Body of pancreas (tissue), 4 donors: ENCODE results near the gene FUT8.

Experiments used
- POLR2A ChIP-seq, 3 donors: fragments of 450-650 bp; IDR thresholded peaks; one replicate each; pipeline ENCODE4 v1.6.1; 2016; ENCODE audit warnings: antibody characterized with exemption in 3 of 3, mild to moderate bottlenecking in 2 of 3
- TF ChIP-seq, protein P1 (sequence below), 7 experiments: fragments of 450-650 bp in 4 of 7; fragments of 200-600 bp in 3 of 7; sonication (generic) in 3 of 7; IDR thresholded peaks; one replicate each; pipeline ENCODE4 v1.5.1; 2016 to 2019; ENCODE audit warnings: antibody characterized with exemption in 7 of 7

DNA sequence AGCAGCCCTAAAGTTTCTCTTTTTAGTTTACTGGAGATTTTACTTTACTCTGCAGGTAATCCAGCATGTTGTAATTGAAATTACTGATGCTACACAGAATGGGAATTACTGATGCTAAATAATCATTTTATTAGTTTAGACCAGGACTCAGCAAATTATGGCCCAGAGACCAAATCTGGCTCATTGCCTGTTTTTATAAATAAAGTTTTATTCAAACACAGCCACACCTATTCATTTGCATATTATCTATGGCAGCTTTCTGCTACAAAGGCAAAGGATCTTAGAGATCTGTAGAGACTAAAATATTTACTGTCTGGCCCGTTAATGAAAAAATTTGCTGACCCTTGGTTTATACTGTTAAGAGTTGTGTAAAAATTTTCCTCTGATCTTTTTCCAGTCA is 216.1 kb downstream of the FUT8 start:
- TF ChIP-seq, protein P1, sequence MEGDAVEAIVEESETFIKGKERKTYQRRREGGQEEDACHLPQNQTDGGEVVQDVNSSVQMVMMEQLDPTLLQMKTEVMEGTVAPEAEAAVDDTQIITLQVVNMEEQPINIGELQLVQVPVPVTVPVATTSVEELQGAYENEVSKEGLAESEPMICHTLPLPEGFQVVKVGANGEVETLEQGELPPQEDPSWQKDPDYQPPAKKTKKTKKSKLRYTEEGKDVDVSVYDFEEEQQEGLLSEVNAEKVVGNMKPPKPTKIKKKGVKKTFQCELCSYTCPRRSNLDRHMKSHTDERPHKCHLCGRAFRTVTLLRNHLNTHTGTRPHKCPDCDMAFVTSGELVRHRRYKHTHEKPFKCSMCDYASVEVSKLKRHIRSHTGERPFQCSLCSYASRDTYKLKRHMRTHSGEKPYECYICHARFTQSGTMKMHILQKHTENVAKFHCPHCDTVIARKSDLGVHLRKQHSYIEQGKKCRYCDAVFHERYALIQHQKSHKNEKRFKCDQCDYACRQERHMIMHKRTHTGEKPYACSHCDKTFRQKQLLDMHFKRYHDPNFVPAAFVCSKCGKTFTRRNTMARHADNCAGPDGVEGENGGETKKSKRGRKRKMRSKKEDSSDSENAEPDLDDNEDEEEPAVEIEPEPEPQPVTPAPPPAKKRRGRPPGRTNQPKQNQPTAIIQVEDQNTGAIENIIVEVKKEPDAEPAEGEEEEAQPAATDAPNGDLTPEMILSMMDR (IDR thresholded peaks at IDR 0.05), result no peak
- no peak for TF ChIP-seq POLR2A (IDR thresholded peaks at IDR 0.05)
